ENCODE measurements around the gene DPYSL5.
"Not testable (repeated sequence)": the region's sequence is repeated elsewhere in the genome, so short reads cannot be mapped to it uniquely, and the experiment has no call there.

Gene DPYSL5

GRCh38 chr2:26875808-26876207 lies 27.9 kb downstream of the DPYSL5 start:
- no peak for DNase-seq (ENCODE audit: low read depth)

GRCh38 chr2:26876260-26876659 lies 28.3 kb downstream of the DPYSL5 start:
- DNase-seq (ENCODE audit: low read depth): no peak

GRCh38 chr2:26877276-26877675 lies 29.3 kb downstream of the DPYSL5 start:
- DNase-seq (ENCODE audit: low read depth): no peak

GRCh38 chr2:26880161-26880560 lies 32.2 kb downstream of the DPYSL5 start:
- DNase-seq (ENCODE audit: low read depth): no peak

GRCh38 chr2:26880910-26881435 lies 33.0 kb downstream of the DPYSL5 start:
- no peak for DNase-seq (ENCODE audit: low read depth)

- not testable (repeated sequence) for DNase-seq (ENCODE audit: low read depth)
These were observed 34.3 kb downstream of the DPYSL5 start for GRCh38 chr2:26882220-26882619.

GRCh38 chr2:26883956-26884355 lies 36.0 kb downstream of the DPYSL5 start:
- no peak for DNase-seq (ENCODE audit: low read depth)

GRCh38 chr2:26884486-26884885 lies 36.6 kb downstream of the DPYSL5 start:
- DNase-seq (ENCODE audit: low read depth): no peak

- DNase-seq (ENCODE audit: low read depth): no peak
These were observed 37.9 kb downstream of the DPYSL5 start for GRCh38 chr2:26885651-26886329.

- no peak for DNase-seq (ENCODE audit: low read depth)
These were observed 38.8 kb downstream of the DPYSL5 start for GRCh38 chr2:26886736-26887135.

GRCh38 chr2:26887151-26887550 lies 39.2 kb downstream of the DPYSL5 start:
- no peak for DNase-seq (ENCODE audit: low read depth)

GRCh38 chr2:26889796-26890195 lies 41.9 kb downstream of the DPYSL5 start:
- no peak for DNase-seq (ENCODE audit: low read depth)

GRCh38 chr2:26890341-26891000 lies 42.5 kb downstream of the DPYSL5 start:
- DNase-seq (ENCODE audit: low read depth): no peak

GRCh38 chr2:26892133-26892532 lies 44.2 kb downstream of the DPYSL5 start:
- no peak for DNase-seq (ENCODE audit: low read depth)

- DNase-seq (ENCODE audit: low read depth): no peak
These were observed 45.1 kb downstream of the DPYSL5 start for GRCh38 chr2:26892922-26893524.

- DNase-seq (ENCODE audit: low read depth): no peak
These were observed 46.2 kb downstream of the DPYSL5 start for GRCh38 chr2:26894136-26894535.

GRCh38 chr2:26897807-26898479 lies 50.0 kb downstream of the DPYSL5 start:
- no peak for DNase-seq (ENCODE audit: low read depth)

GRCh38 chr2:26898480-26899078 lies 50.6 kb downstream of the DPYSL5 start:
- no peak for DNase-seq (ENCODE audit: low read depth)

GRCh38 chr2:26899500-26900164 lies 51.7 kb downstream of the DPYSL5 start:
- no peak for DNase-seq (ENCODE audit: low read depth)

- DNase-seq (ENCODE audit: low read depth): no peak
These were observed 52.9 kb downstream of the DPYSL5 start for GRCh38 chr2:26900831-26901321.

Data from HS-5 (cell line).